Tibial nerve (tissue), 3 donors: ENCODE data around the gene BAZ2B.

Experiments used
- POLR2A ChIP-seq, 2 donors: fragments of 450-650 bp; IDR thresholded peaks; one replicate each; pipeline ENCODE4 v1.6.1; 2017; ENCODE audit warnings: antibody characterized with exemption in 2 of 2, mild to moderate bottlenecking in 2 of 2, moderate library complexity in 2 of 2
- TF ChIP-seq, protein P1 (sequence below), 5 experiments: fragments of 200-600 bp in 3 of 5; fragments of 450-650 bp in 2 of 5; sonication (generic) in 3 of 5; IDR thresholded peaks; one replicate each; pipeline ENCODE4 v1.5.1; 2016 to 2019; ENCODE audit warnings: antibody characterized with exemption in 5 of 5, mild to moderate bottlenecking in 3 of 5, moderate library complexity in 2 of 5

DNA sequence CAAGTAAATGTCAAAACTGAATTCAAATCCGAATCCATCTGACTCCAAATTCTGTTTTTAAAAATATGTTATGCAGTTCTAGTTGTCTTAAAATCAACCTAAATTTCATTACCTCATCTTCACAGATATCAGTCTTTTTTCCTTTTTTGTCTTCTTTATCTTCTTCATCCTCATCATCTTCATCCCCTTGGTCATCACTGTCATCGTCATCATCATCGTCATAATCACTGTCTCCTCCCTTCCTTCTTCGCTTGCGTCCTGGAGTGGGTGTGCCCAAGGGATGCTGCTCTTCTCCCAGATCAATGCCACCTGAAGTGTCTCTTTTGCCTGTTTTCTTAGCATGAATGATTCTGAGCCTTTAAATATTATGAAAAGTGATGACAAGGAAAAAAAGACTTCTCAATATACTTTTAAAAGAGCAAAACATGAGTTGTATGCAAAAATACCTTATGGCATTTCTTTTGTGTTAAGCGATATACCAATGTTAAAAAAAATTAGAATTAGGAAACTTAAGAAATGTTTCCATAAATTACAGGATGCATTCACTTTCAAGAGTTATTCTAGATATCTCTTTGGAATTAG lies 233.8 kb downstream of the BAZ2B start:
- TF ChIP-seq, protein P1, sequence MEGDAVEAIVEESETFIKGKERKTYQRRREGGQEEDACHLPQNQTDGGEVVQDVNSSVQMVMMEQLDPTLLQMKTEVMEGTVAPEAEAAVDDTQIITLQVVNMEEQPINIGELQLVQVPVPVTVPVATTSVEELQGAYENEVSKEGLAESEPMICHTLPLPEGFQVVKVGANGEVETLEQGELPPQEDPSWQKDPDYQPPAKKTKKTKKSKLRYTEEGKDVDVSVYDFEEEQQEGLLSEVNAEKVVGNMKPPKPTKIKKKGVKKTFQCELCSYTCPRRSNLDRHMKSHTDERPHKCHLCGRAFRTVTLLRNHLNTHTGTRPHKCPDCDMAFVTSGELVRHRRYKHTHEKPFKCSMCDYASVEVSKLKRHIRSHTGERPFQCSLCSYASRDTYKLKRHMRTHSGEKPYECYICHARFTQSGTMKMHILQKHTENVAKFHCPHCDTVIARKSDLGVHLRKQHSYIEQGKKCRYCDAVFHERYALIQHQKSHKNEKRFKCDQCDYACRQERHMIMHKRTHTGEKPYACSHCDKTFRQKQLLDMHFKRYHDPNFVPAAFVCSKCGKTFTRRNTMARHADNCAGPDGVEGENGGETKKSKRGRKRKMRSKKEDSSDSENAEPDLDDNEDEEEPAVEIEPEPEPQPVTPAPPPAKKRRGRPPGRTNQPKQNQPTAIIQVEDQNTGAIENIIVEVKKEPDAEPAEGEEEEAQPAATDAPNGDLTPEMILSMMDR (IDR thresholded peaks at IDR 0.05) = no peak
- TF ChIP-seq POLR2A (IDR thresholded peaks at IDR 0.05) = no peak
